Endodermal cell (in vitro differentiated cells): ENCODE results near the gene ATAD1. TPM values are rescaled to one million over a fixed set of nuclear protein-coding genes. Genes with fewer than 3 reads are reported as not detected.

Experiments
- DNase-seq: peaks from one replicate; pipeline ENCODE4 v3.0.0-alpha.2; 2017
- H3K27ac ChIP-seq: 2 replicates; pipeline ENCODE4 v1.5.1; 2013; ENCODE audit warnings: mild to moderate bottlenecking, low read depth, low read length, moderate library complexity
- H3K27me3 ChIP-seq: 2 replicates; pipeline ENCODE4 v1.6.1; 2013; ENCODE audit warnings: mild to moderate bottlenecking, low read length, moderate library complexity; ENCODE audit not compliant: insufficient read depth, control insufficient read depth, poor library complexity, severe bottlenecking
- H3K36me3 ChIP-seq: 2 replicates; pipeline ENCODE4 v1.7.0; 2013; ENCODE audit warnings: mild to moderate bottlenecking, low read length, moderate library complexity; ENCODE audit not compliant: control insufficient read depth, insufficient read depth
- H3K4me1 ChIP-seq: one replicate; pipeline ENCODE4 v1.7.0; 2013; ENCODE audit warnings: low read length; ENCODE audit not compliant: control insufficient read depth, insufficient read depth
- H3K4me3 ChIP-seq: 2 replicates; pipeline ENCODE4 v1.5.1; 2013; ENCODE audit warnings: mild to moderate bottlenecking, low read length, moderate library complexity
- H3K9ac ChIP-seq: 2 replicates; pipeline ENCODE4 v1.6.1; 2013; ENCODE audit warnings: mild to moderate bottlenecking, low read length, moderate library complexity; ENCODE audit not compliant: poor library complexity, severe bottlenecking; ENCODE audit errors: extremely low read depth
- H3K9me3 ChIP-seq: 2 replicates; pipeline ENCODE4 v1.6.1; 2013; ENCODE audit warnings: mild to moderate bottlenecking, low read length, moderate library complexity; ENCODE audit not compliant: control insufficient read depth
- H3K27ac Mint-ChIP-seq: 2 replicates; pipeline ENCODE4 v1.8.0; 2020; ENCODE audit warnings: mixed read lengths
- H3K27me3 Mint-ChIP-seq: 2 replicates; pipeline ENCODE4 v1.8.0; 2021; ENCODE audit warnings: mild to moderate bottlenecking, mixed read lengths; ENCODE audit not compliant: insufficient read depth
- H3K36me3 Mint-ChIP-seq: 2 replicates; pipeline ENCODE4 v1.8.0; 2020; ENCODE audit warnings: low read depth, mixed read lengths
- H3K4me1 Mint-ChIP-seq: 2 replicates; pipeline ENCODE4 v1.8.0; 2020; ENCODE audit warnings: mixed read lengths
- H3K4me3 Mint-ChIP-seq: 2 replicates; pipeline ENCODE4 v1.8.0; 2020; ENCODE audit warnings: mild to moderate bottlenecking, moderate library complexity, mixed read lengths
- H3K9me3 Mint-ChIP-seq: 2 replicates; pipeline ENCODE4 v1.8.0; 2020; ENCODE audit warnings: mild to moderate bottlenecking, mixed read lengths
- WGBS, 2 experiments: methylation state at CpG; one replicate each; pipeline versions ENCODE4 v1.1.5 to v1.1.7; 2013; ENCODE audit warnings: missing lambda C conversion rate in 2 of 2, mixed read lengths in 1 of 2; ENCODE audit not compliant: insufficient coverage in 1 of 2, insufficient read length in 1 of 2; 5-methylcytosine and 5-hydroxymethylcytosine counted together
- total RNA-seq, 2 donors: library from RNA; stranded (reverse); fragmentation: NEBNext Ultra II Directional in 1 of 2; extraction: Animal tissue kit (Norgen Biotek cat#: 25700) in 1 of 2; gene quantifications; 2 replicates in 1 of 2; 3 replicates in 1 of 2; pipeline ENCODE4 v1.2.1, GENCODE V29; 2021
- TF ChIP-seq, protein P1 (sequence below): fragments of 200-600 bp; sonication (generic); conservative IDR thresholded peaks from 2 replicates; pipeline ENCODE4 v1.5.0; 2021; ENCODE audit warnings: antibody characterized with exemption, mild to moderate bottlenecking

ATAD1 gene
- total RNA-seq, 2 donors from 2014 or later = 55.4 to 68.0 TPM

DNA sequence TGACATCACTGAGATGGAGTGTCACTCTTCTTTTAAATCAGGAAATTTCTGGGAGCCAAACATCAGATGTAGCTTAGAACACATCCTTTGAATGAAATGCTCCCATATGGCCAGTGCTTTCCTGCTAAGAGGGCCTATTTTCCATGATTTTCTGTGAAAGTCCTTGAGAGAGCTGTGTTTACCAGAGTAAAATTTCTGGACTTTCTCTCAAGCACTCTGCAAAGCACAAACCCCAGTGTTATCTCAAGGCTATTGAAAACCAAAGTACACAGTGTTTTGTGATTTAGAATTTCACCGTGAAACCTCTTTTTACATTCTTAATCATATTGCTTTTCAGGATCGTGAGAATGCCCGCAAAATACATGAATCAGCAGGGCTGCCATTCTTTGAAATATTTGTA is 104.3 kb downstream of the ATAD1 start:
- no peak overlapping the region for H3K27ac Mint-ChIP-seq
- H3K36me3 ChIP-seq = peaks cover 53% of the 10 kb centered on the region
- H3K9me3 ChIP-seq = no peaks in the 10 kb centered on the region
- H3K4me1 ChIP-seq = no peaks in the 10 kb centered on the region
- H3K9me3 Mint-ChIP-seq = no peaks in the 10 kb centered on the region
- no peaks in the 10 kb centered on the region for H3K27me3 ChIP-seq
- no peaks in the 10 kb centered on the region for H3K27me3 Mint-ChIP-seq
- WGBS, 2 experiments = 89 to 92% methylated on average over 3 of the region's 3 CpGs
- TF ChIP-seq, protein P1, sequence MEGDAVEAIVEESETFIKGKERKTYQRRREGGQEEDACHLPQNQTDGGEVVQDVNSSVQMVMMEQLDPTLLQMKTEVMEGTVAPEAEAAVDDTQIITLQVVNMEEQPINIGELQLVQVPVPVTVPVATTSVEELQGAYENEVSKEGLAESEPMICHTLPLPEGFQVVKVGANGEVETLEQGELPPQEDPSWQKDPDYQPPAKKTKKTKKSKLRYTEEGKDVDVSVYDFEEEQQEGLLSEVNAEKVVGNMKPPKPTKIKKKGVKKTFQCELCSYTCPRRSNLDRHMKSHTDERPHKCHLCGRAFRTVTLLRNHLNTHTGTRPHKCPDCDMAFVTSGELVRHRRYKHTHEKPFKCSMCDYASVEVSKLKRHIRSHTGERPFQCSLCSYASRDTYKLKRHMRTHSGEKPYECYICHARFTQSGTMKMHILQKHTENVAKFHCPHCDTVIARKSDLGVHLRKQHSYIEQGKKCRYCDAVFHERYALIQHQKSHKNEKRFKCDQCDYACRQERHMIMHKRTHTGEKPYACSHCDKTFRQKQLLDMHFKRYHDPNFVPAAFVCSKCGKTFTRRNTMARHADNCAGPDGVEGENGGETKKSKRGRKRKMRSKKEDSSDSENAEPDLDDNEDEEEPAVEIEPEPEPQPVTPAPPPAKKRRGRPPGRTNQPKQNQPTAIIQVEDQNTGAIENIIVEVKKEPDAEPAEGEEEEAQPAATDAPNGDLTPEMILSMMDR = no peak
- DNase-seq = no peak
- H3K4me3 ChIP-seq = no peak overlapping the region
- H3K27ac ChIP-seq = no peak overlapping the region
- H3K4me3 Mint-ChIP-seq = no peak overlapping the region
- no peaks in the 10 kb centered on the region for H3K4me1 Mint-ChIP-seq
- no peak overlapping the region for H3K9ac ChIP-seq
- H3K36me3 Mint-ChIP-seq = peaks cover 15% of the 10 kb centered on the region

DNA sequence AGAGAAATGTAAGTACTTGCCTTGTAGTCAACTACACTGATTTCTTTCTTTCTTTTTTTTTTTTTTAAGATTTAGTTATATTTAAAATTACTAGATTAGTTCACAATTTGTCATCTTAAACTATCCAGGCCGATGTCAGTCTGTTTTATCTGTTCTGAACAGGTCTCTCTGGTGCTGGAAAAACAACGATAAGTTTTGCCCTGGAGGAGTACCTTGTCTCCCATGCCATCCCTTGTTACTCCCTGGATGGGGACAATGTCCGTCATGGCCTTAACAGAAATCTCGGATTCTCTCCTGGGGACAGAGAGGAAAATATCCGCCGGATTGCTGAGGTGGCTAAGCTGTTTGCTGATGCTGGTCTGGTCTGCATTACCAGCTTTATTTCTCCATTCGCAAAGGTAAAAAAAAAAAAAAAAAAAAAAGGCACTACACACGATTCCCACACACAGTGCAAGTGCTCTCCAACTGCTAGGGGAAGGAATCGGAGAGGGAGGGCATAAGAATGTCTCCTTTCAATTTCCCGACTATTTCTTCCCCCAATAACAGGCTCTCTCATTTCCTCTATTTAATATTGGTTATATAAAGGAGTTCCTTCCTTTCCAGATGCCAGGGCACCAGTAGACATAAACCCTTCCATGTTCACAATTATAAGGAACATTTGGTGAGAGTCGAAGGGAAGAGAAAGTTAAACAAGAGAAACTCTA is 105.0 kb downstream of the ATAD1 start:
- peaks cover 15% of the 10 kb centered on the region for H3K36me3 Mint-ChIP-seq
- H3K4me1 Mint-ChIP-seq = no peaks in the 10 kb centered on the region
- no peak overlapping the region for H3K4me3 Mint-ChIP-seq
- no peaks in the 10 kb centered on the region for H3K9me3 Mint-ChIP-seq
- Histone ChIP-seq H3K36me3 (peaks cover 53% of the 10 kb centered on the region), H3K27ac (no peak overlapping the region), H3K27me3 (no peaks in the 10 kb centered on the region), H3K4me3 (no peak overlapping the region), H3K9me3 (no peaks in the 10 kb centered on the region), H3K9ac (no peak overlapping the region), H3K4me1 (no peaks in the 10 kb centered on the region)
- TF ChIP-seq, protein P1 = no peak
- H3K27ac Mint-ChIP-seq = no peak overlapping the region
- 93 to 98% methylated on average over 2 to 10 of the region's 11 CpGs for WGBS, 2 experiments
- no peak for DNase-seq
- no peaks in the 10 kb centered on the region for H3K27me3 Mint-ChIP-seq

DNA sequence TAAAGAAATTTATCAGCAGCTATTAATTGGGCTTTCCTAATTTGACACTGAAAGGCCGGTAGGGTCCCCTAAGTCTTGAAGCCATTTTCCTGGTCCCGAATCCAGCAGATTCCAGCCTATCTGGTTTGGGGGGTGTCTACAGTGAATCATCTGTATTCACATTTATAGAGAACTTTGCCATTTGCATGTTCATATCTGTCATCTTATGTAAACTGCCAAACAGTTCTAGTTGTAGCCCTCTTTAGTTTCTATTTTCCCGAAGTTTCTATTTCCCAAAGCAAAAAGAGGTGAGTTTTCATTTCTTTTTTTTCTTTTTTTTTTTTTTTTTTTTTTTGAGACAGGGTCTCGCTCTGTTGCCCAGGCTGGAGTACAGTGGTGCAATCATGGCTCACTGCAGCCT is 110.8 kb downstream of the ATAD1 start:
- 93% methylated on average over 4 of the region's 4 CpGs; no CpG with 5 or more reads in 1 of the 2 experiments for WGBS, 2 experiments

More for the DNA sequence above, 110.8 kb downstream of the ATAD1 start:
- no peak overlapping the region for H3K27ac Mint-ChIP-seq
- TF ChIP-seq, protein P1 = no peak
- H3K27ac ChIP-seq = no peak overlapping the region
- peaks cover 23% of the 10 kb centered on the region for H3K36me3 ChIP-seq
- H3K9me3 ChIP-seq = no peaks in the 10 kb centered on the region
- H3K27me3 ChIP-seq = no peaks in the 10 kb centered on the region
- H3K9me3 Mint-ChIP-seq = no peaks in the 10 kb centered on the region
- peaks cover 3% of the 10 kb centered on the region for H3K36me3 Mint-ChIP-seq
- no peak overlapping the region for H3K4me3 ChIP-seq
- no peaks in the 10 kb centered on the region for H3K27me3 Mint-ChIP-seq
- no peaks in the 10 kb centered on the region for H3K4me1 Mint-ChIP-seq
- no peak overlapping the region for H3K4me3 Mint-ChIP-seq
- no peak for DNase-seq
- H3K4me1 ChIP-seq = no peaks in the 10 kb centered on the region
- H3K9ac ChIP-seq = no peak overlapping the region
